GM12878 (cell line): ENCODE measurements around the gene PTMA.

Source experiments
- CREB1 ChIP-seq: IDR thresholded peaks from 2 replicates; pipeline ENCODE4 v1.6.1; 2012; ENCODE audit warnings: low read depth, mild to moderate bottlenecking, inconsistent platforms
- CTCF ChIP-seq, 3 experiments: IDR thresholded peaks in 2 of 3; conservative IDR thresholded peaks in 1 of 3; 2 replicates each; pipeline ENCODE4 v1.5.1; 2011; ENCODE audit warnings: low read depth in 3 of 3, low read length in 3 of 3, mild to moderate bottlenecking in 3 of 3, control low read depth in 2 of 3, moderate library complexity in 2 of 3, inconsistent platforms in 1 of 3, mixed read lengths in 1 of 3; ENCODE audit not compliant: control insufficient read depth in 2 of 3, insufficient read depth in 1 of 3; ENCODE audit errors: extremely low read depth in 1 of 3
- DPF2 ChIP-seq: fragments of 450-650 bp; IDR thresholded peaks from 2 replicates; pipeline ENCODE4 v1.6.1; 2017; ENCODE audit warnings: mild to moderate bottlenecking
- EGR1 ChIP-seq, 2 experiments: IDR thresholded peaks; 1 replicate in 1 of 2; 2 replicates in 1 of 2; pipeline ENCODE4 v1.6.1; 2011 to 2012; ENCODE audit warnings: low read depth in 2 of 2, low read length in 2 of 2, borderline replicate concordance in 1 of 2, mild to moderate bottlenecking in 1 of 2, moderate library complexity in 1 of 2
- EP300 ChIP-seq, 2 experiments: fragments of 150-350 bp in 1 of 2; IDR thresholded peaks; 2 replicates each; pipeline ENCODE4 v1.6.1; 2011 to 2012; ENCODE audit warnings: low read depth in 2 of 2, low read length in 2 of 2, borderline replicate concordance in 1 of 2, improper control_type of control experiment in 1 of 2, inconsistent platforms in 1 of 2; ENCODE audit not compliant: control insufficient read depth in 1 of 2
- FOXM1 ChIP-seq: IDR thresholded peaks from 2 replicates; pipeline ENCODE4 v1.6.1; 2012; ENCODE audit warnings: low read depth, mild to moderate bottlenecking, inconsistent platforms, low read length, moderate library complexity
- MAX ChIP-seq: IDR thresholded peaks from 2 replicates; pipeline ENCODE4 v1.6.1; 2012; ENCODE audit warnings: low read depth, low read length, improper control_type of control experiment
- NBN ChIP-seq: fragments of 450-650 bp; IDR thresholded peaks from 2 replicates; pipeline ENCODE4 v1.6.1; 2016
- POLR2A ChIP-seq: IDR thresholded peaks from 2 replicates; pipeline ENCODE4 v1.6.1; 2011; ENCODE audit warnings: low read depth, mild to moderate bottlenecking, low read length
- RCOR1 ChIP-seq: conservative IDR thresholded peaks from 2 replicates; pipeline ENCODE4 v1.6.1; 2012; ENCODE audit warnings: low read depth, low read length, improper control_type of control experiment
- TAF1 ChIP-seq: IDR thresholded peaks from 2 replicates; pipeline ENCODE4 v1.6.1; 2011; ENCODE audit warnings: mild to moderate bottlenecking, low read depth, low read length, borderline replicate concordance
- USF1 ChIP-seq: IDR thresholded peaks from 2 replicates; pipeline ENCODE4 v1.6.1; 2011; ENCODE audit warnings: borderline replicate concordance, low read depth, mild to moderate bottlenecking, moderate library complexity, mixed read lengths, low read length; ENCODE audit not compliant: insufficient read depth; ENCODE audit errors: extremely low read length
- TF ChIP-seq, protein P1 (sequence below): fragments of 450-650 bp; IDR thresholded peaks from 2 replicates; pipeline ENCODE4 v1.6.1; 2014; ENCODE audit warnings: mild to moderate bottlenecking

- TF ChIP-seq EP300 (IDR thresholded peaks at IDR 0.05; ENCODE audit: borderline replicate concordance in 1 of 2, control insufficient read depth in 1 of 2, low read depth in 2 of 2, low read length in 2 of 2) (no peak), EGR1 (IDR thresholded peaks at IDR 0.05; ENCODE audit: borderline replicate concordance in 1 of 2, low read depth in 2 of 2, low read length in 2 of 2) (no peak), USF1 (no peak), CTCF (IDR thresholded peaks at IDR 0.05 in 2 of 3, conservative IDR thresholded peaks at IDR 0.05 in 1 of 3; ENCODE audit: control insufficient read depth in 2 of 3, extremely low read depth in 1 of 3, insufficient read depth in 1 of 3, low read depth in 3 of 3, low read length in 3 of 3) (no peak), NBN (no peak), DPF2 (no peak), RCOR1 (no peak), POLR2A (no peak), FOXM1 (no peak), MAX (no peak), CREB1 (no peak), TAF1 (no peak)
- TF ChIP-seq, protein P1, sequence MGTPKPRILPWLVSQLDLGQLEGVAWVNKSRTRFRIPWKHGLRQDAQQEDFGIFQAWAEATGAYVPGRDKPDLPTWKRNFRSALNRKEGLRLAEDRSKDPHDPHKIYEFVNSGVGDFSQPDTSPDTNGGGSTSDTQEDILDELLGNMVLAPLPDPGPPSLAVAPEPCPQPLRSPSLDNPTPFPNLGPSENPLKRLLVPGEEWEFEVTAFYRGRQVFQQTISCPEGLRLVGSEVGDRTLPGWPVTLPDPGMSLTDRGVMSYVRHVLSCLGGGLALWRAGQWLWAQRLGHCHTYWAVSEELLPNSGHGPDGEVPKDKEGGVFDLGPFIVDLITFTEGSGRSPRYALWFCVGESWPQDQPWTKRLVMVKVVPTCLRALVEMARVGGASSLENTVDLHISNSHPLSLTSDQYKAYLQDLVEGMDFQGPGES: no peak
Measured at GRCh38 chr2:231693956-231694355, 14.4 kb upstream of the PTMA start.
